Epidermal melanocyte (primary cell): Measurements from ENCODE around the gene PARS2.

Experiments used
- DNase-seq: peaks from one replicate; pipeline ENCODE4 v3.0.0; 2011; ENCODE audit warnings: low spot score; ENCODE audit not compliant: insufficient read length

Gene PARS2

DNA sequence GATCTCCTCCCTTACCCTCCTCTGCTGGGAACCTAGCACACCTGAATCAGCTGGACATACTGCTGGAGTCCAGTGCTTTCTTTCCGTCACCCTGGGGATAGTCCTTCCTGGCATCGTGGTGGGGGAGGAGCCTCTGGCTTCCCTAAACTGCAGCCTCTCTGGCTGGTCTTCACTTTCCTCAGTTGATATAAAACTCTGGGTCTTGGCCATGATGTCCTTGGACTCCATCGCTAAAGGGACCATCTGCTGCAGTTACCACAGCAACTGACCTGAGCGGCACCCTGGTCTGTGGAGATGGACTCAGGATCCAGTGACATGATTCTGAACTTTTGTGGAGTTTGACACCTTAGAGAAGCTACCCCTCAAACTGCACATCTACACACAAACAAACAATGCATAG lies 22.8 kb downstream of the PARS2 start:
- no peak for DNase-seq

DNA sequence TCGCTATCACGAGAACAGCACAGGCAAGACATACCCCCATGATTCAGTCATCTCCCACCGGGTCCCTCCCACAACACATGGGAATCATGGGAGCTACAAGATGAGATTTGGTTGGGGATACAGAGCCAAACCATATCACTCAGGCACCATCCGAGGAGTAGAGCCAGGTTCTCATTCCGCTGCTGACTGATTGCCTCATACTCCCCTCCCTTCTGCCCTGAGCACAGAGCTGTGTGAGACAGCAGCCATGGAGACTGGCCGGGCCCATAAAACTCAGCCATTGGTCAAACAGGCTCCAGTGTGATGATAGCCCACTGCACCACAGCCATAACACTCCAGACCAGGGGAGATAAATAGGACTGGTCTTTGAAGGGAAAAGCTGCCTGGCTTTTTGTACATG lies 26.1 kb downstream of the PARS2 start:
- no peak for DNase-seq

DNA sequence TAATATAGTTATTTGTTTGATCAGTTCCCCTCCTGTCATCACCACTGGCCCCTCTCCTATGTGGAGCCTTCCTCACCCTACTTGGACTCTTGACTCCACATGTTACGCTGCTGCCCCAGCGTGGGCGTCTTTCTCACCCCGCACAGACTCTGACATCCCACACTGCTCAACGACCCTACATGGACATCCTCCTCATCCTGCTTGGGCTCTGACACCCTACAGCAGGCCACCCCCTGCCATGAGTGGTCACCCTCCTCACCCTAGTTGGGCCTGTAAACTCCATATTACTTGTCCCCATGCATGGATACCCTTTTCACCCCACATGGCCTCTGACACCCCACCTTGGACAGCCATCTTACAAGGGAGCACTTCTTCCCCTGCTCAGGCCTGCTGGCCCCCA lies 27.6 kb downstream of the PARS2 start:
- no peak for DNase-seq

DNA sequence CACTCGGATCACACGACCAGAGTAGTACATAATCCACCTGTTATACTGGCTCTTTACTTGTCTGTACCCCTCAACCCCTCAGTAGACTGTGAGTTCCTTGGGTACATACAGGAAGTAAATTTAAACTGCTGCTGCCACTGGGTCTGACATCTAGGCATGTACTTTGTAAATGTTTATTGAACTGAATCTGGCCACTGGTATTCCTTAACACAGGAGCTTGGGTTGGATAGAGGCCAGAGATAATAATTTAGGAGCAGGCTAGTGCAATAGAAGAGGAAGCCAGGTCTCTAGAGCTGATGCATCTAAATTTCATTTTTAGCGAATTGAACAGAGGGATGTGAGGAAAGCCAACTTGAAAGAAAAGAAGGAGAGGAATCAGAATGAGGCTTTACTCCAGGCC lies 36.3 kb downstream of the PARS2 start:
- DNase-seq, result no peak

DNA sequence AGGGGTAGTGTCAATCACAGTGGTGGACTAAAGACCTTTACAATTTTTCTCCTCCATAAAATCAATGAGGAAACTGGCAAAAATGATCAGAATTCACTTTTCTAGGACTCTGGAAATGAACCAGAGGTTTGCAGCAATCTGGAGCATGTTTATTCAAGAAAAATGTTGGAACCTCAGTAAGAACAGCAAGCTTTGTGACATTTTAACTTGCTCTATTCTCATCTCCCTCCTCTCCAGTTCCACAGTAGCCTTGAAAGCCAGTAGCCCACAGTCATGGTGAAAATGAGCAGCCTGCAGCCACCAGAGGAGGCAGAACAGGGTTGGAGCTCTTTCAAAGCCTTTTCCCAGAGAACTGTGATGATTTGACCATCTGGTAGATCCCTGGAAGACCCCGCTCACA lies 39.6 kb downstream of the PARS2 start:
- no peak for DNase-seq

DNA sequence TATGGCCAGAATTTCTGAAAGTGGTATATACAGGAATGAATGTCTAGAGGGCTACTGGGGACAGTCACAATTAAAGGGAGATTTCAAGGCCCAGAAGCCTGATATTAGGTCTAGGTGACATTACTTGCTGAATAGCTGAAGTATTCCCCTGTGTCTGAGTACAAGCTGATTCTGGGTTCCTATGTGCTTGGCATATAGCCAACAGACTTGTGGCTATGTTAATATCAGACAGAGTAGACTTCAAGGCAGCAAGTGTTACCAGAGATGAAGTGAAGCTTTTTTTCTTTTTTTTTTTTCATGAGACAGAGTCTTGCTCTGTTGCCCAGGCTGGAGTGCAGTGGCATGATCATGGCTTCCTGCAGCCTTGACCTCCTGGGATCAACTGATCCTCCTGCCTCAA lies 40.3 kb downstream of the PARS2 start:
- no peak for DNase-seq

DNA sequence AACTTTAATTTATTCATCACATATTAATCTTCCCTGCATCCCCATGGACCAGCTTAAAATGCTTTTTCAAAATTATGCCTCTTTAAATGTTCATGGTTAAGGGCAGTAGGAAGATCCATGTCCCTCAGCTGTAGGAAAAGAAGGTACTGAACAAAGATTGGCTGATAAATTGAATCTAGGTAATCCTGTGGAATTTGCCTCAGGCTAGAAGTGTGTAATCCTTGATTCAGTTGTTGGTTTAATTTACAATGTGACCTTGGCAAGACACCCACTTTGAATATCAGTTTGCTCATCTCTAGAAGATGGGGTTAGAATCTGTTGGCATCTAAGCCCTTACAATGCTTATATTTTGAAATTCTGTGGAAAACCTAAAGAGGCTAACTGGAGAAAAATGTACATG lies 42.6 kb downstream of the PARS2 start:
- DNase-seq, result no peak

DNA sequence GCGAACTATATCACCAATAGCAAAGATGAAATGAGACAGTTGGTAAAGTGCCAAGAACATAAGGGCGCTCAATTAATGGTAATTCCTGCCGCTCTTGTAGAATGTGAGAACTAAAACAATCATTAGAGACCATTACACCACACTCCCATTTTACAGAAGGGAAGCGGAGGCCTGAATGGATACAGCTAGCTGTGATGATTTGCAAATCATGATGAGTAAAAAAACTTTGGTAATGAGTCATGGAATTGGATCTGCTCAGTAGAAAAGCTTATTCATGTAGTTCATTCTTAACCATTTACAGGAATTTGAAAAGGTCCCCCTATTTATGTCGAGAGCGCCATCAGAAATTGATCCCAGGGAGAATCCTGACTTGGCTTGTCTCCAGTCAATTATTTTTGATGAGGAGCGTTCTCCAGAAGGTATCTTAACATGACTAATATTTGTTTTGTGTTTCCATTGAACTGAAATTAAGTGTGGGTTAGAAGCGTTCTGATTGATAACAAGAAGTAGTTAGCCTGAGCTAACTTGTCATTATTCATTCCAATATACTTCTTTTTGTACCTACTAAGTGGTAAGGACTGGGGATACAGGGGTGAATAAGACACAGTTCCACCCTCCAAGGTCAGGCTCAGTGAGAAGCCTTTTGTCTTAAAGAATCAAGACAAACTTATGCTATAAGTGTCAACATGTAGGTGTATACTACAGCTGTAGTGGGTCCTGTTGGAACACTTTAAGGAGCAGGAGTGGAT lies 47.9 kb downstream of the PARS2 start:
- DNase-seq, result no peak

DNA sequence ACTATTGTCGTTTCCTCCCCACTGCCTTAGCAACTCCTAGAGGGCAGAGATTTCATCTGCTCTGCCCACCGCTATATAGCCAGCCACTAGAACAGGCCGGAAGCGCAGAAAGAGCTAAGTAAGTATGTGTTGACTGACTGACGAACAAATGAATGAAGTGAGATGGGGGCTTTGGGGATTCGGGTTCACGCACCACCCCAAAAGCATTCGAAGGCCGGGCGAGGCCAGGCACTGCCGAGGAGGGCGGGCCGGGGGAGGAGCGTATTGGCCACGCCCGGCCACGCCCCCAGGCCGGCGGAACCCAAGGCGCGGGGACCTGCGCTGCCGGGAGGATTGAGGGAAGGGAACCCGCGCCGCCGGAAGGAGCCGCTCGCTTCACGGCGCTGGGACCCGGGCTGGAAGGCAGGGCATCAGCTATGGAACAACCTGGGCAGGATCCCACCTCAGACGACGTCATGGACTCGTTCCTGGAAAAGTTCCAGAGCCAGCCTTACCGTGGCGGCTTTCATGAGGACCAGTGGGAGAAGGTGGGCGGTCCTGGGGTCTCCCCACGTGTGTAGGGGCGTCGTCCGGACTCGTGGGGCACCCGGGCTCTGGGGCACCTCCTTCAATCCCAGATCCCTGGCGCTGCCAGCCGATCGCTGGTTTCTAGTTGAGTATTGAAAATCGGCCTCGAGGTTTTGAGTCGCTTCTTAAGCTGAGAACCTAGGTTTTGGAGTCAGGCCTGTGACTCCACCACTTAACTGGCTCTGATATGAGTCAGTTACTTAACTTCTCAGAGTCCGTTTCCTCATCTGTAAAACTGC lies 48.6 kb downstream of the PARS2 start, which contains the start of gene TTC4:
Gene TTC4 (plus strand): TSS at position 369 of the 806 bp plus-strand sequence. CDS start 48 bp downstream, at position 417.
- peak; percentile 76 for DNase-seq

DNA sequence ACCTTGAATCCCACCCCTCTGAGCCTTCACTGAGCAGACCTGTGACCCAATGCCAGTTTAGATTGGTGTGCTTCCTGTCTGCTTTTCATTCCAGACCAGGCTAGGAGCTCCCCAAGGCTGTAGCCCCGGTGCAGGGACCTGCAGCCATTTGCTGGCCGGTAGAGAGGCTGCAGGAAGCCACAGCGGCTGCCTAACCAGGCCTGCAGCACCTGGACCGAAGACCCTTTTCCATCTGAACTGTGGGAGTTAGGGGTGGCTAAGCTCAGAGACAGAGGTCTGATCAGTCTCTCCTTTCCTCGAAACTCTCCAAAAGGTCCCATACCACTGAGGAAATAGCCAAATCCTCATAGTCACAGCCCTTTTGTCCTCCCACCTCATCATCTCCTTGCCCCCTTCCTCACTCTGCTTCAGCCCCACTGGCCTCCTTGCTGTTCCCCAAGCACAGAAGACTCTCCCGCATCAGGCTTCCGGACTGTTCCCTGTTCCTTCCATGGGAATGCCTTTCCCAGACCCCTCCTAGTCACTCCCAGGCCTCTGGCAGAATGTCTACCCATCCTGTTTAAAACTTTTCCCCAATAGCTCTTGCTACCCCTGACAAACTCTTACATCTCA lies 49.3 kb downstream of the PARS2 start:
- DNase-seq, result no peak

DNA sequence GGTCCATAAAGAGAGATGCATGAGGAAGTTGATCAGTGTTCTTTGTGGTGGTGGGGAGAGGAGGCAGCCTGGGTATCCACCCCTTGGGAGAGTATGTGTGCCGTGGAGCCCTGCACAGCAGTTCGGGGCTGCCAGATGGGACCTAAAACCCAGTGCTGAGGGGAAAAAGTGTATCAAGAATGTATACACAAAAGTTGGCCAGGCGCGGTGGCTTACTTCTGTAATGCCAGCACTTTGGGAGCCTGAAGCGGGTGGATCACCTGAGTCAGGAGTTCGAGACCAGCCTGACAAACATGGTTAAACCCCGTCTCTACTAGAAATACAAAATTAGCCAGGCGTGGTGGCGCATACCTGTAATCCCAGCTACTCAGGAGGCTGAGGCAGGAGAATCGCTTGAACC lies 52.8 kb downstream of the PARS2 start:
- no peak for DNase-seq

DNA sequence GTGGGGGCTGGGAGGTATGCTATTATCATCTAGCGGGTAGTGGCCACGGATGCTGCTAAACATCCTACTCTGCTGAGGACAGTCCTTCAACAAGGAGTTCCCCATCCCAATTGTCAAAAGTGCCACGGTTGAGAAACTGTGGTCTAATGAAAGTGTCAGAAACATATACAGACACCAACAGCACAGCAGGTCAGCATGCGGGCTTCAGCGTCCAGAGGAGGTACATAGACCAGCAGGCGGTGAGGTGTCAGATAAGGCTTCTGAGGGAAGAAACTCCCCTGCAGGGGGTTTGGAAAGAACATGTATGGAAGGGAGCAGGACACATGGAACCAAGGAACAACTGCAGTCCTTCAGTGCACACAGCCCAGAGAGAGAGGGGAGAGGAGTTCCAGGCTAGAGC lies 53.5 kb downstream of the PARS2 start:
- DNase-seq, result no peak

DNA sequence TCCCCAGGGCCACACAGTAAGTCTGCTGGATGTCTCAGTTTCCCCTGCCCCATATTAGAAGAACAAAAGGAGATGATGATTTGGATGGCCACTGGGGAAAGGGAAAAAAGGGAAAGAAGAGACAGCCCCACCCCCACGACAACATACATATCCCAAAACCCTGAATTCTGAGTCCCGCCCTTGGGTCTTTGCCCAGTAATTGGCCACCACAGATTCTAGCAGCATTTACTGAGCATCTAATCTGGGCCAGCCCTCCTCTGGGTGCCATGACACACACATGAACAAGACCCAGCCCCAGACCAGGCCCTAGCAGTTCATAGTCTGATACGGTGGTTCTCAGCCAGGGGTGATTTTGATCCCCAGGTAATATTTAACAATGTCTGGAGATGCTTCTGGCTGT lies 53.9 kb downstream of the PARS2 start:
- DNase-seq, result no peak

DNA sequence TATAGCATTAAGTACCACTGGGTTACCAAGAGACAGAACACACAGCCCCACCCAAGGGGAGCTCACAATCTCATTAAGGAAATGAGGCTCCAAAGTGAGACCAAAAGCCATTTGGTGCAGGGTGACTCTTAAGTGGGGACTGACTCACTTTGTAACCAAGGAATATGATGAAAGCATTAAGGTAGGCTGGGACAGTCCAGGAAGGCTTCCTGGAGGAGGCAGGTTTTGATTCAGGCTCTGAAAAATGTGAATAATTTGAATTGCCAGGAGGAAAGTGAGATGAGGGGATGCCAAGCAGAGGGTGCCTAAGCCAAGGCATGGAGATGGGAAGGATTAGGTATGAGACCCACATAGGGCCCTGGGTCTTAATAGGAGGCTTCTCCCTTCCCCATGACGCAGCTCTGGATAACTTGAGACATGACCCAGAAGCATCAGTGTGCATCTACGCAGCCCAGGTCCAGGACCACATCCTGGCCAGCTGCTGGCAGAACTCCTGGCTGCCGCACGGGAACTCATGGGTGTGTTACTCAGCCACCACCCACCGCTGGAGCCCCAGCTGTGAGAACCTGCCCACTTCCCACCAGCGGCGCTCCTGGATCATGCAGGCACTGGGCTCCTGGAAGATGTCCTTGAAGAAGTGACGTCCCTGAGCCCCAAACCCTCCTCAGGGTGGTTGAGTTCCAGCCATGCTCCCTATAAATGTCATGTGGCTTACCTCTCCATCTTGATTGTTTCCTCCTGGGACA lies 54.6 kb downstream of the PARS2 start:
- DNase-seq, result no peak

DNA sequence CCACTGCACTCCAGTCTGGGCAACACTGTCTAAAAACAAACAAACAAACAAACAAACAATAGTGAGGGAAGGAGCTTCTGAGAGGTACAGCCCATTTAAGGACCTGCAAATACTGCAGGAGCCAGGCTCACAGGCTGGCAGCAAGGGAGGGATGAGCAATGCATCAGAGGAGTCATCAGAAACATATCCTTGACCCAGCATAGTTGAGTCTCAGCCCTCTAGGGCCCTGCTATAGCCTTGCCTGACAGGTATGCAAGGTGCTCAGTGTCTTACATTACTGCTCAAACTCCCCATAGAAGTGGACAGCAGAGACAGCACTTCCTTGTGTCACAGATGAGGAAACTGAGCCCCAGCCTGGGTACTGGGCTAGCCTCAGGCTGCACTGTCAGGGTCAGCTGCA lies 55.9 kb downstream of the PARS2 start:
- no peak for DNase-seq
